Right lobe of liver (tissue), 6 donors: Measurements from ENCODE around the gene CDK5. TPM values are rescaled to one million over a fixed set of nuclear protein-coding genes. Genes with fewer than 3 reads are reported as not detected.
A peak's percentile ranks its signal among the peaks of the same experiment; 100 is the strongest.

ENCODE experiments used
- ATAC-seq, 4 donors: fragments of 200-7000 bp; cut with Tn5 transposase; one replicate each; pipeline ENCODE4 v1.9.1; 2020; ENCODE audit warnings: mild to moderate bottlenecking in 4 of 4, moderate library complexity in 4 of 4
- DNase-seq, 3 donors: peaks; one replicate each; pipeline ENCODE4 v3.0.0-alpha.2; 2020
- H3K27ac ChIP-seq, 3 donors: fragments of 200-600 bp; one replicate each; pipeline ENCODE4 v1.8.0; 2022
- H3K27me3 ChIP-seq, 2 donors: fragments of 200-600 bp; one replicate each; pipeline ENCODE4 v1.8.0; 2022
- H3K36me3 ChIP-seq, 4 donors: fragments of 200-600 bp; sonication (generic) in 1 of 4; one replicate each; pipeline versions ENCODE4 v1.5.1 to v1.8.0; 2017 to 2022; ENCODE audit warnings: control low read depth in 1 of 4
- H3K4me1 ChIP-seq, 4 donors: fragments of 200-600 bp; sonication (generic) in 1 of 4; one replicate each; pipeline versions ENCODE4 v1.5.1 to v1.8.0; 2017 to 2022; ENCODE audit warnings: control low read depth in 1 of 4
- H3K4me3 ChIP-seq, 3 donors: fragments of 200-600 bp; one replicate each; pipeline ENCODE4 v1.8.0; 2022
- H3K9me3 ChIP-seq, 4 donors: fragments of 200-600 bp; sonication (generic) in 1 of 4; one replicate each; pipeline versions ENCODE4 v1.5.1 to v1.8.0; 2017 to 2022; ENCODE audit warnings: control low read depth in 1 of 4
- CTCF ChIP-seq, 4 donors: fragments of 200-600 bp in 3 of 4; fragments of 450-650 bp in 1 of 4; IDR thresholded peaks; one replicate each; pipeline versions ENCODE4 v1.5.1 to v1.8.0; 2016 to 2022; ENCODE audit warnings: antibody characterized with exemption in 4 of 4, mild to moderate bottlenecking in 2 of 4
- POLR2A ChIP-seq: fragments of 450-650 bp; IDR thresholded peaks from one replicate; pipeline ENCODE4 v1.6.1; 2017; ENCODE audit warnings: antibody characterized with exemption, mild to moderate bottlenecking
- WGBS: methylation state at CpG from one replicate; pipeline ENCODE4 v1.1.6; 2018; ENCODE audit warnings: low coverage, low lambda C conversion rate; ENCODE audit not compliant: insufficient coverage; ENCODE audit errors: missing lambda C conversion rate; 5-methylcytosine and 5-hydroxymethylcytosine counted together
- intact Hi-C, 2 donors: fragments of 100-400 bp; cut with DNase I; formaldehyde crosslinking; loops; one replicate each; pipeline versions ENCODE4 v1.11.2 to v1.14.1; 2022
- total RNA-seq, 6 experiments: library from RNA; depleted of rRNA in 2 of 6; stranded (reverse); fragments of >200 nt in 2 of 6; fragmentation: NEBNext Ultra II Directional in 3 of 6; extraction: Animal tissue kit (Norgen Biotek cat#: 25700) in 3 of 6; gene quantifications; one replicate each; pipeline versions ENCODE4 v1.1.0 to v1.2.4, GENCODE V29; 2016 to 2023
- donor health status: DM: no; HTN: yes; CAD: no.
- donor health status: DM: no; HTN: no; CAD: no.
- donor health status: DM: no; HTN: no; CAD: no.
- donor health status: DM: no; HTN: yes; CAD: no.
- donor health status: DM: no; HTN: yes; CAD: no.

Gene CDK5
- total RNA-seq, 6 experiments from 2014 or later: 5.0 to 9.6 (median 6.1) TPM

DNA sequence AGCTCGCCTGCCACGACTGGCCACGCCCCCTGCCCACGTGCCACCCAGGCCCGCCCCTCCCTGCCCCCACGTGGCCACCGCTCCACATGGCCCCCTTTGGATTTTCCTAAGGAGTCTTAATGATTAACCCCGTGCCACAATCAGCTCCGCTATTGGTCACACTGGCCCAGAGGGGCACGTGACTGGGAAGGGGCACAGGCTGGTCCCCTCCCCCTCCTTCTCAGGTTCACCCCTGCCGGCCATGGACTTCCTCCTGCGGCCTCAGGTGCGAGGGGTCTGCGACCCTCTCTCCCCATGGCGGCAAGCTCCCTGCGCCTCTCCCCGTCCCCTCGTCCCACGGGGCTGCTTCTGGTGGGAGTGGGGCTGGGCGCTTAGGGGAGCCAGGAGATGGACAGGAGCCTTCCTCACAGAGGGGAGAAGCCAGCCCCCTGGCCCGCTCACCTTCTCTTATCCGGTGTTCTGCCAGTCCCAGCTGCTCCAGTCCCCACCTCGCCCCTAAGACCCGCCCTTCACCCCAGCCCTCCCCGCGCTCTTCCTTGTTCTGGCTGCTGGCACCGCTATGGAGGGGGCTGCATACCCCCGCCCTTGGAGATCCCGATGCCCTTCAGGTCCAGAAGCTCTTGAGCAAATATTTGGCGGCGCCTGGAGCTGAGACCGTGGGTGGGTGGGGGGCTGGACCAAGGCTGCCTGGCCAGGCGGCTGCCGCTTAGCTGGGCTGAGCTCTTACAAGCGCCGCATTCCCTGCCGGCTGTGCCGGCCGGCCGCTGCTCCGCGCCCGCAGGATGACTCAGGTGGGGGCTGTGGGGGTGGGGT is 4.9 kb upstream of the CDK5 start:
- WGBS: 28% methylated on average over 15 of the region's 43 CpGs
- peak; percentile 89 to 96 (median 93) for DNase-seq
- peak overlapping the region; percentile 34 to 57 (median 41) for H3K27ac ChIP-seq
- peak; percentile 54 to 71 (median 65) for ATAC-seq
- H3K9me3 ChIP-seq: no peaks in the 10 kb centered on the region
- TF ChIP-seq POLR2A: peak; percentile 61
- no peak for TF ChIP-seq CTCF (IDR thresholded peaks at IDR 0.05)
- H3K4me1 ChIP-seq: peaks cover 0 to 34% (median 16%) of the 10 kb centered on the region in 4 donors
- intact Hi-C loops: no loop called here
- H3K4me3 ChIP-seq: peak overlapping the region; percentile 39 to 76 (median 69)
- peaks cover 0 to 28% (median 14%) of the 10 kb centered on the region in 4 donors for H3K36me3 ChIP-seq
- H3K27me3 ChIP-seq: no peaks in the 10 kb centered on the region

GRCh38 chr7:151062111-151062398 is 4.4 kb upstream of the CDK5 start:
- Histone ChIP-seq H3K36me3 (peaks cover 0 to 22% (median 9%) of the 10 kb centered on the region in 4 donors), H3K4me3 (no peak overlapping the region), H3K4me1 (peaks cover 0 to 35% (median 17%) of the 10 kb centered on the region in 4 donors), H3K27ac (no peak overlapping the region), H3K9me3 (no peaks in the 10 kb centered on the region), H3K27me3 (no peaks in the 10 kb centered on the region)
- intact Hi-C loops: no loop called here
- 20% methylated on average over 1 of the region's 11 CpGs for WGBS
- DNase-seq (no peak), ATAC-seq (no peak)
- TF ChIP-seq POLR2A (no peak), CTCF (IDR thresholded peaks at IDR 0.05) (no peak)

- Histone ChIP-seq H3K4me1 (peaks cover 0 to 41% (median 17%) of the 10 kb centered on the region in 4 donors), H3K27me3 (no peaks in the 10 kb centered on the region), H3K27ac (no peak overlapping the region), H3K4me3 (no peak overlapping the region), H3K9me3 (no peaks in the 10 kb centered on the region), H3K36me3 (peaks cover 0 to 16% (median 6%) of the 10 kb centered on the region in 4 donors)
- intact Hi-C loops: no loop called here
- TF ChIP-seq CTCF (IDR thresholded peaks at IDR 0.05): no peak
- TF ChIP-seq POLR2A: no peak
- WGBS: 65% methylated on average over 19 of the region's 33 CpGs
- ATAC-seq: no peak
- no peak for DNase-seq
Measured at GRCh38 chr7:151061213-151062110, 3.8 kb upstream of the CDK5 start.

GRCh38 chr7:151060416-151061212 is 2.9 kb upstream of the CDK5 start:
- Histone ChIP-seq H3K4me1 (peaks cover 0 to 42% (median 17%) of the 10 kb centered on the region in 4 donors), H3K4me3 (peak overlapping the region; percentile 85 to 92 (median 87)), H3K36me3 (peaks cover 0 to 12% (median 5%) of the 10 kb centered on the region in 4 donors), H3K27ac (peak overlapping the region in 2 of 3 donors; percentile 89 to 94), H3K9me3 (no peaks in the 10 kb centered on the region), H3K27me3 (no peaks in the 10 kb centered on the region)
- intact Hi-C loops: no loop called here
- ATAC-seq: no peak
- peak in 2 of 3 donors; percentile 54 to 67 for DNase-seq
- WGBS: 2% methylated on average over 6 of the region's 21 CpGs
- TF ChIP-seq CTCF (IDR thresholded peaks at IDR 0.05) (no peak), POLR2A (no peak)
